DMS153 treated with DMSO at 0.1 percent for 48 hours (cell line): Measurements from ENCODE around the gene MAN1A1.

Source experiments
- DNase-seq: peaks from one replicate; lab custom pipeline; 2025; ENCODE audit not compliant: unreplicated experiment; lab: John Stamatoyannopoulos, UW

MAN1A1 gene

GRCh38 chr6:119346936-119347335 is 2.6 kb downstream of the MAN1A1 start:
- no peak for DNase-seq

GRCh38 chr6:119346450-119346849 is 3.1 kb downstream of the MAN1A1 start:
- DNase-seq, result no peak

- no peak for DNase-seq
These were observed 4.4 kb downstream of the MAN1A1 start for GRCh38 chr6:119345114-119345513.

GRCh38 chr6:119344306-119344705 is 5.3 kb downstream of the MAN1A1 start:
- no peak for DNase-seq

- DNase-seq, result no peak
These were observed 5.9 kb downstream of the MAN1A1 start for GRCh38 chr6:119343573-119344146.

GRCh38 chr6:119343167-119343566 is 6.4 kb downstream of the MAN1A1 start:
- no peak for DNase-seq

- DNase-seq, result no peak
These were observed 7.1 kb downstream of the MAN1A1 start for GRCh38 chr6:119342430-119342829.

GRCh38 chr6:119340796-119341487 is 8.6 kb downstream of the MAN1A1 start:
- DNase-seq, result no peak

GRCh38 chr6:119339941-119340456 is 9.6 kb downstream of the MAN1A1 start:
- DNase-seq, result no peak

- no peak for DNase-seq
These were observed 11.8 kb downstream of the MAN1A1 start for GRCh38 chr6:119337762-119338161.

GRCh38 chr6:119337252-119337651 is 12.3 kb downstream of the MAN1A1 start:
- no peak for DNase-seq

- DNase-seq, result no peak
These were observed 14.9 kb downstream of the MAN1A1 start for GRCh38 chr6:119334535-119335264.

GRCh38 chr6:119333707-119334295 is 15.8 kb downstream of the MAN1A1 start:
- DNase-seq, result peak; percentile 47

- no peak for DNase-seq
These were observed 16.4 kb downstream of the MAN1A1 start for GRCh38 chr6:119333063-119333609.

- no peak for DNase-seq
These were observed 17.8 kb downstream of the MAN1A1 start for GRCh38 chr6:119331663-119332286.

- DNase-seq, result no peak
These were observed 18.9 kb downstream of the MAN1A1 start for GRCh38 chr6:119330520-119331113.

GRCh38 chr6:119329794-119330180 is 19.8 kb downstream of the MAN1A1 start:
- no peak for DNase-seq

- DNase-seq, result no peak
These were observed 20.4 kb downstream of the MAN1A1 start for GRCh38 chr6:119328892-119329793.

- no peak for DNase-seq
These were observed 21.3 kb downstream of the MAN1A1 start for GRCh38 chr6:119328254-119328653.
